Stimulated activated CD8-positive, alpha-beta memory T cell treated with anti-CD3 and anti-CD28 coated beads, Interleukin-4, amount 100 ng/mL, for 48 hours (primary cell): Measurements from ENCODE around the gene NTPCR.
A peak's percentile ranks its signal among the peaks of the same experiment; 100 is the strongest.
"Not testable (repeated sequence)": the region's sequence is repeated elsewhere in the genome, so short reads cannot be mapped to it uniquely, and the experiment has no call there.

ENCODE experiments used
- DNase-seq: peaks from one replicate; pipeline ENCODE4 v3.0.0-alpha.2; 2020

The NTPCR gene

GRCh38 chr1:232950197-232951176 lies at the start of gene NTPCR:
TSS of gene NTPCR (plus strand) at chr1:232950611. CDS start at chr1:232950711, 100 bp downstream.
- peak; percentile 98 for DNase-seq

GRCh38 chr1:232900818-232901217 lies 49.6 kb upstream of the NTPCR start:
- no peak for DNase-seq

GRCh38 chr1:232901255-232901654 lies 49.2 kb upstream of the NTPCR start:
- no peak for DNase-seq

DNA sequence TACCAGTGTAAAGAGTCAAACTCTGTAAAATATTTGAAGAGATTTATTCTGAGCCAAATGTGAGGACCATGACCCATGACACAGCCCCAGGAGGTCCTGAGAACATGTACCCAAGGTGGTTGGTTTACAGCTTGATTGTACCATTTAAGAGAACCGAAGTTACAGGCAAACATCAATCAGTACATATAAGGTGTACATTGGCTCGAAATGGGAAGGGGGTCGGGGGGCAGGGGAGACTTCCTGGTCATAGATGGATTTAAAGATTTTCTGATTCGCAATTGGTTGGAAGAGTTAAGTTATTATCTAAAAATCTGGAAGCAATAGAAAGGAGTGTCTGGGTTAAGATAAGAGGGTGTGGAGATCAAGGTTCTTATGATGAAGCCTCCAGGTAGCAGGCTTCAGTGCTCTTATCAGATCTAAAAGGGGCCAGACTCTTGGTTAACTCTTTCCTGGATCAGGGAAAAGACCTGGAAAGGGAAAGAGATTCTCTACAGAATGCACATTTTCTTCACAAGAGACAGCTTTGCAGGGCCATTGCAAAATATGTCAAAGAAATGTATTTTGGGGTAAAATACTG lies 47.5 kb upstream of the NTPCR start:
- no peak for DNase-seq

- DNase-seq = no peak
These were observed 46.3 kb upstream of the NTPCR start for GRCh38 chr1:232904131-232904530.

DNA sequence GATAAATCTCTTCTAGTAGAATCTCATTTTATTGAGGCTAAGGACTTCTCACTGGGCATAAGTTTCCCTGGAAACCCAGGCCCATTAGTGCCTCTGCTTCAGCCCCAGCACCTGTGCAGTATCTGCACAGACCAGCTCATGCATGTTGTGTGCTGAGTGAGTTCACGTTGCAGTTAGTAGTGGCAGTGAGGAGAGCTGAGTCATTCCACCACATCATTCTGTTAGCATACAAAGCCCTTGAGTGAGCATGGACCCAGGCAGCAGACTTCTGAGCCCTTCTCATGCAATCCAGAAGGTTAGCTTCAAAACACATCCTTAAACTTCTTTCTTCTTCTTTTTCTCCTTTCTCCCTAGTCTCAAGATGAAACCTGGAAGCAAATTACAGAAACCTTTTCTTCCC lies 45.8 kb upstream of the NTPCR start:
- DNase-seq = no peak

- DNase-seq = no peak
These were observed 44.9 kb upstream of the NTPCR start for GRCh38 chr1:232905331-232906034.

GRCh38 chr1:232906441-232906840 lies 44.0 kb upstream of the NTPCR start:
- no peak for DNase-seq

DNA sequence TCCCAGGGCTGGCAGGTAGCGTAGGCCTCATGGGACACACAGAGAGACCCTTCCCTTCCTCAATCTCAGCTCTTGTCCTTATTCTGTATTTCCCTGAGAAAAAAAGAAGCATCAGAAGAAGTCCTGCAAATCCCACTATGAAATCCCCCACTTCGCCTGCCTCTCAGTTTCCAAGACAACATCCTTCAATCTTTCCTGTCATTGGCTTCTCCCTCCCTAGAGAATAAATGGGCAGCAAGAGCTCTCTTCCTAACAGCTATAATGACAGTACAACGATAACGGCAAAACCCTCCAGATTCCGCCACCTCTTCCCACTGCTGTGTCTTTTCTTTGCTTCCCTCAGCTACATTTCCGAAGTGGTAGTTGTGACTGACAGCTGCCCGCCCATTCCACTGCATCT lies 41.6 kb upstream of the NTPCR start:
- no peak for DNase-seq

DNA sequence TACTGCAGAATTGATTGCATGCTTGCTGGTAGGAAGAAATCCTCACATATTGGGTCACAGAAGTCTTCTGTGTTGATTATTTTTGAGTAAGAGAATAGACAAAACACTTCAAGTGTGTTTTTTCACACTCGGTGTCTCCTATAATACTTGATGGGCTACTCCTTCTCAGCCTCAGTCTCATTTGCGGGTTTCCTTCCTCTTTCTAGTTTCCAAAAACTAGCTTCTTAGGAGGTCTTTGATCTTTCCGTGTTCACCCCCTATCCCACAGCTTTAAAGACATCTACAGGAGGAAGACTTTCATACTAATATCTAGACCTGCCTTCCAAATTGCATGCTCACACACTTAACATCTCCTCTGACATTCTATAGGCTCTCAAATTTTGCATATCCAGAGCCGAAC lies 40.7 kb upstream of the NTPCR start:
- no peak for DNase-seq

GRCh38 chr1:232911027-232911599 lies 39.3 kb upstream of the NTPCR start:
- no peak for DNase-seq

DNA sequence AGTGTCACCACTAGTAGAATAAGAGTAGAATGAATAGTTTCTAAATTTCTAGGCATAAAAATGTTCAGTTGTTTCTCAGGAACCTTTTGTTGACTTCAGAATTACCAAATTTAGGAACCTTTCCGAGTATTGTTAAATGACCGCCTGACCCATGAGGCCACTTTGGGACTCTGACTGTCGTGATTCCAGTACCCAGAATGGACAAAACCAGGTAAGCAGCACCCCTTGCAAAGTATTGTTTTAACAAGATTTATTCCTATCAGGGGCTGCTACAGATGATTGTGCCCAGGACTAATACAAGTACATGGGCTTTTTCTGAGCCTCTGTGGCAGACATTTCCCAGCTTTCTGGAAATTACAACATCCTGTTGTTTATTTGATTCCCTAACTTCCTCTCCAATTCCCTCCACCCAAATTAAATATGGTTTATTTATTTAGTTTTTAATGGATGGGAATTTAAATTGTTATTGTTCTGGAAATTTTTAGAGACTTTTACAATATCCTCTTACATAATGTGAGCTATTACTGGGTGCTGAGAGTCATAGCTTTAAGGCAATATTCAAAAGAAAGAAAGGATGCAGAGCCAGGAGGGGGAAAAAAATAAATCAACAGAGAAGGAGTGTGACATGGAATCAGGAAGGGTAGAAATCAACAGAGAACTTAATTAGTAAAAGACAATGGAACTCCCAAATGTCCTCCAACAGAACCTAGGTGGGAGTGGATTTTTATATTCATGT lies 37.4 kb upstream of the NTPCR start:
- DNase-seq = no peak

- not testable (repeated sequence) for DNase-seq
These were observed 36.1 kb upstream of the NTPCR start for GRCh38 chr1:232914271-232914670.

- no peak for DNase-seq
These were observed 35.2 kb upstream of the NTPCR start for GRCh38 chr1:232915212-232915611.

DNA sequence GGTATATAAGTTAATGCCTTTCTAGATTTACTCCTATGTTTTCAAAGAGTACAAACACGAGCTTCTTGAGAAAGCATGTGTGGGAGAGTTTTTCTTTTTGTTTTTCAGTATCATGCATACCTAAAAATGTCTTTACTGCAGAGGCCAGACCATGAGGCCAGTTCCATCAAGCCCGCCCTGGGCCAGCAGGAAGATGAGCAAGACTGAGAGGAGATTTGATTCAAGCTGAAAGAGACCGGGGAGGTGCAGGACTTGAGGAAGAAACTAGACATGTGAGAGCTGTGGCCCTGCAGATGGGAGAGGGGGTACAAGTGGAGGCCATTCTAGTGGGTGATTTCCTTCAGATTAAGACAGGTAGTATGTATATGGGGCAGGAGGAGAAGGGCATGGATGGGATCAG lies 33.4 kb upstream of the NTPCR start:
- DNase-seq = no peak

DNA sequence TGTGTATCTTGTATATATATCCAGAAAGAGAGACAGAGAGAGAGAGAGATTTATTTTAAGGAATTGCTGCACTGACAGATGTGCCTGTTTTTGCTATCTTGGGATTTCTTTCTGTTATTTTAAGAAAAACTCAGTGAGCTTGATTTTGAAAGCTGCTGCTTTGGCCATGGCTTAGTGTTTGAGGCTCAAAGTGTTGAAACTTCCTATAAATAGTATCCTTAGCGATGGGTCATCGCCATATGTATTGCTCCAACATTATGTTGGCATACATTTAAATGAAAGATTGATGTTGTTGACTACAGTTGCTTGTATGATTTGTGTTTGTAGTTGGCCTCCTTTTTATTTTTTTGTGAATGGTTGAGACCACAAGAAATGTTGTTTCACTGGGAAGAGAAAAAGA lies 29.0 kb upstream of the NTPCR start:
- DNase-seq = no peak

DNA sequence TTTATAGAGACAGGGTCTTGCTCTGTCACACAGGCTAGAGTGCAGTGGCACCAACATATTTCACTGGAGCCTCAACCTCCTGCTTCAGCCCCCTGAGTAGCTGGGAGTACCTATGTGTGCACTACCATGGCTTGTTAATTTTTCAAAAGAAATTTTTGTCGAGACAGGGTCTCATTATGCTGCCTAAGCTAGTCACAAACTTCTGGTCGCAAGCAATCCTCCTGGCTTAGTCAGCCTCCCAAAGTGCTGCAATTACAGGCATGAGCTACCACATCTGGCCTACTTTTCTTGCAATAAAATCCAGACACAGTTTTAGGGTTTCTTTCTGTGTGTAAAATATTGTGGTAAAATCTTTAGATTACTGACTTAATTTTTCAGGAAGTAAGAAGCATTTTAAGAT lies 27.9 kb upstream of the NTPCR start:
- no peak for DNase-seq

DNA sequence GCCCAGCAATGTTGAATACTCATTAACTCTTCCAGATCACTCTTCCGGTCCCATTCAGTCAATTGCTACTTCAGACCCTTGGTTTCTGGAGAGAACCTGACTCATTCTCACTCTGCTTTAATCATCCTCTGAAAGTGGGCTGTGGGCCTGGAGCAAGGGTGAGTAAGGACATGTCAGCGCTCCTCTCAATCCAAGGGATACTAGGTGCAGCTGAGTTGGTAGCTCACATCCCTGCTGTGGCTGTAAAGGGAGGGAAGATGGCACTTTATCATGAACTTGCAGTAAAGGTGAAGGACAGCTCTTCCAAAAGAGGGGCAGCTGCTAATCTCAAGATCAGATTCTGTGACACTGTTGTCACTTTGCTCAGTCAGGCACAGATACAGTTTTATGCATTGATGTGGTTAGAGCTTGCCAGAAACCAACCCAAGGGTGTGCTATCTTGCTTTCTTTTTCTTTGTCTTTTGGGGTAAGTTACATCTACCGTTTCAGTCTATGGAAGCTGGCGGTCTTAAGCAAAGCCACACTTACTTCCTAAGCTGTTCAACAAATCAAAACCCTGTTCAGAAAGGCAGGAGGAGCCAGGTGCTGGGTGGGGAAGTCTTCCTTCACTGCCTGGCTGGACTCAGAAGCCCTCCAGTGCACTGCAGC lies 26.5 kb upstream of the NTPCR start:
- peak; percentile 53 for DNase-seq

GRCh38 chr1:232924874-232925273 lies 25.5 kb upstream of the NTPCR start:
- no peak for DNase-seq

DNA sequence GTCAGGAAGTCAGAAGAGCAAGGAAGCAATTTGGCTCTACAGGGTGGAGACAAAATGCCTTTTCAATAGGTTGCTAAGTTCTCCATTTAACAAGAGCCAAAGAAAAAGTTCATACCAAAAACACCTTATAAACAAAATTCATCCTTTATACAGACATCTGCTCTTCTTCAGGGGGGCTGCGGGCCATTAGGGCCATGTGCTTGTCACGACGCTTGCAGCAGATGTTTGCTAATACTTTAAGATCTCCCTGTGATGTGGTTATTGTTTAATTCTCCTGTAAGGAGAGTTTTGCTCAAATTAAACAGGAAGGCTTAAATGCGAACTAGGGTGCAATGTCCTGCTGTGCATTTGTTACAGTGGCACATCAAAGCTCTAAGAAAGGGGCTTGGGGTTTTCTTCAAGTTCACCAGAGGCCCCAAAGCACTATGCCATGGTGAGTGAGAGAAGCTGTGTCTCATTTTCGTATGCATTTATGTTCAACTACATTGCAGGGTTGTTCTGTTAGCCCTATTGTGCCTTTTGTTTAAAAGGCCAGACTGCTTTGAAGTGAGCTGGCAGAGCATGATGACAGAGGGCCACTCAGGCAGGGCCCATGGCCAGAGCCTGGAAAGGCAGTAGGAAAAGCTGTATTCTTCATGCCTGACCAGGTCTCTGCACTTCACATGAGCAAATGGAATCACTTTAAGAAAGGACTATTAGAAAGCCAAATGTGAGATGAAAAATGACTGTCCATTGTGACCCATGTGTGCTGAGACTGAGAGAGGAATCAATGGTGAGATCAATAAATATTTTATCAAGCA lies 24.8 kb upstream of the NTPCR start:
- no peak for DNase-seq

DNA sequence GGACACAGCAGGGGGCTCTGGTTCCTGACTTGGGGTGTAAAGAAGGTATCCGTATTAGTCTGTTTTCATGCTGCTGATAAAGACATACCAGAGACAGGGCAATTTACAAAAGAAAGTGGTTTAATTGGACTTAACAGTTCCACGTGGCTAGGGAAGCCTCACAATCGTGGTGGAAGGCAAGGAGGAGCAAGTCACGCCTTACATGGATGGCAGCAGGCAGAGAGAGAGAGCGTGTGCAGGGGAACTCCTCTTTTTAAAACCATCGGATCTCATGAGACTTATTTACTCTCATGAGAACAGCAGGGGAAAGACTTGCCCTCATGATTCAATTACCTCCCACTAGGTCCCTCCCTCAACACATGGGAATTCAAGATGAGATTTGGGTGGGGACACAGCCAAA lies 23.2 kb upstream of the NTPCR start:
- DNase-seq = not testable (repeated sequence)
